Body of pancreas (tissue), 4 donors: ENCODE data around the gene FBXO9. TPM values are rescaled to one million over a fixed set of nuclear protein-coding genes. Genes with fewer than 3 reads are reported as not detected.

ENCODE experiments used
- ATAC-seq: fragments of 150-250 bp; one replicate; pipeline ENCODE4 v1.9.1; 2016
- DNase-seq, 4 donors: peaks; one replicate each; pipeline ENCODE4 v3.0.0-alpha.2; 2019
- H3K27ac ChIP-seq, 4 donors: fragments of 200-600 bp; sonication (generic); 1 replicate in 3 of 4; 2 replicates in 1 of 4; pipeline versions ENCODE4 v1.5.1 to v1.6.1; 2016 to 2019; ENCODE audit warnings: mild to moderate bottlenecking in 1 of 4, mixed read lengths in 1 of 4, moderate library complexity in 1 of 4
- H3K27me3 ChIP-seq, 2 donors: fragments of 200-600 bp; sonication (generic); one replicate each; pipeline ENCODE4 v1.6.0; 2016; ENCODE audit warnings: mild to moderate bottlenecking in 1 of 2
- H3K36me3 ChIP-seq, 2 donors: fragments of 200-600 bp; sonication (generic); replicated peaks in 1 of 2; 2 replicates each; pipeline ENCODE4 v1.5.1; 2016; ENCODE audit warnings: low read depth in 2 of 2; ENCODE audit not compliant: insufficient read depth in 1 of 2
- H3K4me1 ChIP-seq: fragments of 200-600 bp; sonication (generic); one replicate; pipeline ENCODE4 v1.6.0; 2016
- H3K4me3 ChIP-seq, 2 donors: fragments of 200-600 bp; sonication (generic); 1 replicate in 1 of 2; 2 replicates in 1 of 2; pipeline ENCODE4 v1.5.1; 2016 to 2019
- H3K9me3 ChIP-seq, 3 donors: fragments of 200-600 bp; sonication (generic); 1 replicate in 2 of 3; 2 replicates in 1 of 3; pipeline ENCODE4 v1.5.1; 2016
- POLR2A ChIP-seq, 3 donors: fragments of 450-650 bp; IDR thresholded peaks; one replicate each; pipeline ENCODE4 v1.6.1; 2016; ENCODE audit warnings: antibody characterized with exemption in 3 of 3, mild to moderate bottlenecking in 2 of 3
- WGBS, 2 donors: methylation state at CpG; one replicate each; pipeline ENCODE4 v1.1.5; 2017; 5-methylcytosine and 5-hydroxymethylcytosine counted together
- intact Hi-C: fragments of 100-400 bp; cut with DNase I; formaldehyde crosslinking; loops from one replicate; pipeline ENCODE4 v1.15.1; 2023
- total RNA-seq, 2 donors: library from RNA; depleted of rRNA; stranded (reverse); fragments of >200 nt; gene quantifications; one replicate each; pipeline ENCODE4 v1.1.0, GENCODE V29; 2016
- TF ChIP-seq, protein P1 (sequence below), 7 experiments: fragments of 450-650 bp in 4 of 7; fragments of 200-600 bp in 3 of 7; sonication (generic) in 3 of 7; IDR thresholded peaks; one replicate each; pipeline ENCODE4 v1.5.1; 2016 to 2019; ENCODE audit warnings: antibody characterized with exemption in 7 of 7

Gene FBXO9
- total RNA-seq, 2 donors from 2014 or later = 53.7 to 69.0 TPM

DNA sequence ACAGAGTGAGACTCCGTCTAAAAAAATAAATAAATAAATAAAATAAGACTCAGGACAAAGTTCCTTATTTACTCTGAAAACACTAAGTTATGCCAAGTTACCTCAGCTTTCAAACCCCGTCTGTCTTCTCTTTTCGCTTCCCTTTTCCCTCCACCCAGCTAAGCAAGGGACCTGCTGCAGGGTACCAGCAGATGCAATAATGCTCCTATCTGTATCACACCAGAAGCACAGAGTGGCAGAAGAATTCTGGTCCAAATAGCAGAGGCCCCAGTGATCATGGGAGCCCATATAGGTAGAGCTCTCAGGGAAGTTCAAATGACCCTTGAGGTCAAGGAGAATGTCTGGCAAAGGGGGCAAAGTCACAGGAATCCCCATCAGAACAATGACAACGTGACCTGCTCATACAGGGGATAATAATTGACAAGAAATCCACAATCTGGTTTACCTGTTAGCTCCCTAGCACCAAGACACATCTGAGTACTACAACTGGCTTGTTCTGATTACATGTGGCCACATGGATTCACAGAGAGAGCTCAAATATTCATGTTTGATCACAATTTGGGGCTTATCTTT, 74.7 kb downstream of the FBXO9 start:
- WGBS, 2 donors = 52 to 59% methylated on average over 4 of the region's 4 CpGs
- Histone ChIP-seq H3K4me3 (no peak overlapping the region), H3K27ac (no peak overlapping the region), H3K27me3 (no peaks in the 10 kb centered on the region), H3K4me1 (no peaks in the 10 kb centered on the region), H3K36me3 (no peaks in the 10 kb centered on the region), H3K9me3 (no peaks in the 10 kb centered on the region)
- DNase-seq (no peak), ATAC-seq (no peak)
- TF ChIP-seq POLR2A (IDR thresholded peaks at IDR 0.05) = no peak
- TF ChIP-seq, protein P1, sequence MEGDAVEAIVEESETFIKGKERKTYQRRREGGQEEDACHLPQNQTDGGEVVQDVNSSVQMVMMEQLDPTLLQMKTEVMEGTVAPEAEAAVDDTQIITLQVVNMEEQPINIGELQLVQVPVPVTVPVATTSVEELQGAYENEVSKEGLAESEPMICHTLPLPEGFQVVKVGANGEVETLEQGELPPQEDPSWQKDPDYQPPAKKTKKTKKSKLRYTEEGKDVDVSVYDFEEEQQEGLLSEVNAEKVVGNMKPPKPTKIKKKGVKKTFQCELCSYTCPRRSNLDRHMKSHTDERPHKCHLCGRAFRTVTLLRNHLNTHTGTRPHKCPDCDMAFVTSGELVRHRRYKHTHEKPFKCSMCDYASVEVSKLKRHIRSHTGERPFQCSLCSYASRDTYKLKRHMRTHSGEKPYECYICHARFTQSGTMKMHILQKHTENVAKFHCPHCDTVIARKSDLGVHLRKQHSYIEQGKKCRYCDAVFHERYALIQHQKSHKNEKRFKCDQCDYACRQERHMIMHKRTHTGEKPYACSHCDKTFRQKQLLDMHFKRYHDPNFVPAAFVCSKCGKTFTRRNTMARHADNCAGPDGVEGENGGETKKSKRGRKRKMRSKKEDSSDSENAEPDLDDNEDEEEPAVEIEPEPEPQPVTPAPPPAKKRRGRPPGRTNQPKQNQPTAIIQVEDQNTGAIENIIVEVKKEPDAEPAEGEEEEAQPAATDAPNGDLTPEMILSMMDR (IDR thresholded peaks at IDR 0.05) = no peak
- intact Hi-C loops = no loop called here

DNA sequence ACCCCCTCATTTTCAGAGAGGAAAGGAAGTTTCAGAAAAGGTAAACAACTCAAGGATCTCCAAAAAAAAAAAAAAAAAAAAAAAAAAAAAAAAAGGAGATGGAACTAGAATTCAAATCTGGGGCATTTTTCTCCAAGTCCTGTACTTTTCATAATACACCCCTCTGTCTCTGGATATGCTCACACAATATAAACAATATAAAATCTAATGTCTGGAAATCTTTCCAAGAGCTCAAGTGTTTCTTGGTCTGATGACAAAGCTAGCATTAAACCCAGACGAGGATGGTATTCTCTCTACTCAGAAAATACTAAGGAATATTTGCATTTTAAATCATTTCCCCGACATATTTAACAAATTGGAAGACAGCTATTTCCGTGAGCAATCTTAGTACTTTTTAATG, 77.6 kb downstream of the FBXO9 start:
- no peaks in the 10 kb centered on the region for H3K4me1 ChIP-seq

DNA sequence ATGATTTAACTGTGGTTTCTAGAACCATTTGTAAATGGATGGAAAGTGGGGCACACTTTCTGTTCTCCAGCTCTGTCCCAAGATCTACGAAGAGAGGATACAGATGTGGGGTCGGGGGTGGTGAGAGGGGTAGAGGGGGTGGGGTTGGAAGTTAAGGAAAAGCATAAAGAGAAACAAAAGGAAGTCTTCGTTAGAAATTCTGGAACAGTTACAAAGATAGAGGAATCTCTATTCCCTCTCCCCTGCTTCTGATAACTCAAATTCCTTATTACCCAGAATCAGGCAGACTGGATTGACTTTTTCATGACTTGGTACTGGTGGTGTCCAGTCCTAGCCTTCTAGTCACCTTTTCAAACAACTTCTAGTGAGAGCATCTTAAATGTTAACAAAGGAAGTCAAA, 78.5 kb downstream of the FBXO9 start:
- Histone ChIP-seq H3K4me1 (no peaks in the 10 kb centered on the region), H3K9me3 (no peaks in the 10 kb centered on the region), H3K36me3 (no peaks in the 10 kb centered on the region), H3K27me3 (no peaks in the 10 kb centered on the region), H3K4me3 (no peak overlapping the region), H3K27ac (no peak overlapping the region)
- DNase-seq (no peak), ATAC-seq (no peak)
- no peak for TF ChIP-seq POLR2A (IDR thresholded peaks at IDR 0.05)
- TF ChIP-seq, protein P1 (IDR thresholded peaks at IDR 0.05) = no peak
- intact Hi-C loops = no loop called here
- WGBS, 2 donors = 50 to 58% methylated on average over 3 of the region's 3 CpGs

More for the DNA sequence above, 77.6 kb downstream of the FBXO9 start:
- DNase-seq (no peak), ATAC-seq (no peak)
- Histone ChIP-seq H3K27me3 (no peaks in the 10 kb centered on the region), H3K27ac (no peak overlapping the region), H3K9me3 (no peaks in the 10 kb centered on the region), H3K36me3 (no peaks in the 10 kb centered on the region), H3K4me3 (no peak overlapping the region)
- no peak for TF ChIP-seq POLR2A (IDR thresholded peaks at IDR 0.05)
- TF ChIP-seq, protein P1 (IDR thresholded peaks at IDR 0.05) = no peak
- intact Hi-C loops = no loop called here
- 49 to 68% methylated on average over 3 of the region's 3 CpGs for WGBS, 2 donors

DNA sequence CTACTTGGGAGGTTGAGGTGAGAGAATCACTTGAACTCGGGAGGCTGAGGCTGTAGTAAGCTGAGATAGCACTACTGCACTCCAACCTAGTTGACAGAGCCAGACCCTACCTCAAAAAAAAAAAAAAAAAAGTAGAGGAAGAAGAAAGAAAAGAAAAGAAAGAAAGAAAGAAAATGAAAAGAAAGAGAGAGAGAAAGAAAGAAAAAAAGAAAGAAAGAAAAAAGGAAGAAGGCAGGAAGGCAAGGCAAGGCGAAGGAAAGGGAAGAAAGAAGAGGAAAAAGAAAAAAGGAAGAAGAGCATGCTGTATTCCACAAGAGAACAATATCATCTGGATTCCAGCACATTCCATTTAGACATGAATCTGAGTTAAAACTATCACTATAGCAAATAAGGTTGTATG, 79.6 kb downstream of the FBXO9 start:
- TF ChIP-seq, protein P1 (IDR thresholded peaks at IDR 0.05) = no peak
- Histone ChIP-seq H3K27me3 (no peaks in the 10 kb centered on the region), H3K4me1 (no peaks in the 10 kb centered on the region), H3K4me3 (no peak overlapping the region), H3K27ac (no peak overlapping the region), H3K9me3 (no peaks in the 10 kb centered on the region), H3K36me3 (no peaks in the 10 kb centered on the region)
- 67 to 83% methylated on average over 2 of the region's 2 CpGs for WGBS, 2 donors
- intact Hi-C loops = no loop called here
- ATAC-seq (no peak), DNase-seq (no peak)

DNA sequence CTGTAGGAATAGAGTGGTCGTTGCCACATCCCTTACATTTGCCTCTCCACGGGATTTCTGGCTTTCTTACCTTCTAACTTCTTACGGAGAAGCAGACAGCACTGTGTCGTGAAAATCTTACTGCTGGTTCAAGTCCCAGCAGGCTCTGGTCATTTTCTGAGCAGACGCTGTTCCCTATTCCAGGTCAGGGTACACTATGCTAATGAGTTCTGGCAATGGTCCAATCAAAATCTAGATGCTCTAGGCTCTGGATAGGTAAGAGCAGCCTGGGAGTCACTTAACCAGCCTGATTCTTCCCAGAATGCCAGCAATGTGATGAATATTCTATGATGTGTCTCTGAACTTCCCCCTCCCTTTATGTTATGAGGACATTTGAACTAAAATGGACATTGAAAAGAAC, 83.5 kb downstream of the FBXO9 start, which contains the start of gene GCM1:
Gene GCM1 (minus strand): TSS at position 158 of the 400 bp plus-strand sequence. CDS start 3,209 bp downstream, outside the sequence.
- no peak for TF ChIP-seq POLR2A (IDR thresholded peaks at IDR 0.05)
- TF ChIP-seq, protein P1 (IDR thresholded peaks at IDR 0.05) = no peak
- H3K36me3 ChIP-seq = no peaks in the 10 kb centered on the region
- no peak for DNase-seq
- no peaks in the 10 kb centered on the region for H3K27me3 ChIP-seq
- 76% methylated on average over 5 of the region's 5 CpGs for WGBS, 2 donors
- intact Hi-C loops = no loop called here
- H3K9me3 ChIP-seq = no peaks in the 10 kb centered on the region
- H3K27ac ChIP-seq = no peak within 1 kb of the TSS
- ATAC-seq = no peak
- H3K4me3 ChIP-seq = no peak within 1 kb of the TSS
- H3K4me1 ChIP-seq = no peaks in the 10 kb centered on the region
